Measurements from ENCODE around the gene GRAMD4. TPM values are rescaled to one million over a fixed set of nuclear protein-coding genes. Genes with fewer than 3 reads are reported as not detected.

Gene GRAMD4
- polyA plus RNA-seq, 3 donors = 9.5 to 33.3 (median 12.6) TPM

GRCh38 chr22:46703996-46704370 lies 83.8 kb downstream of the GRAMD4 start:
- no peak overlapping the region for H3K4me3 ChIP-seq (replicated peaks in 1 of 3; ENCODE audit: low read depth in 2 of 3, low read length in 3 of 3)
- H3K4me1 ChIP-seq (ENCODE audit: control insufficient read depth in 1 of 2, insufficient read depth in 2 of 2, low read length in 2 of 2) = no peaks in the 10 kb centered on the region
- H3K4me2 ChIP-seq (replicated peaks; ENCODE audit: extremely low read depth, low read length, poor library complexity, severe bottlenecking) = no peak overlapping the region
- no peaks in the 10 kb centered on the region for H3K9me3 Mint-ChIP-seq
- no peaks in the 10 kb centered on the region for H3K4me1 Mint-ChIP-seq
- no peak overlapping the region for H3K9ac ChIP-seq (ENCODE audit: insufficient read depth, low read length, poor library complexity, severe bottlenecking)
- peaks cover 85 to 100% of the 10 kb centered on the region in 2 donors for H3K36me3 Mint-ChIP-seq
- H3K79me2 ChIP-seq (ENCODE audit: insufficient read depth, low read length) = no peaks in the 10 kb centered on the region
- no peak overlapping the region for H3K27ac ChIP-seq (ENCODE audit: low read depth in 1 of 2, low read length in 2 of 2)
- peaks cover 92 to 98% of the 10 kb centered on the region in 2 donors for H3K36me3 ChIP-seq (replicated peaks in 1 of 2; ENCODE audit: control insufficient read depth in 1 of 2, insufficient read depth in 2 of 2, low read length in 2 of 2)
- intact Hi-C loops (cut with micrococcal nuclease) = no loop called here
- no peaks in the 10 kb centered on the region for H3K27me3 ChIP-seq (ENCODE audit: control insufficient read depth in 2 of 2, insufficient read depth in 2 of 2, low read length in 2 of 2)
- H3K9me3 ChIP-seq (replicated peaks in 1 of 2; ENCODE audit: control insufficient read depth in 1 of 2, insufficient read depth in 1 of 2, low read length in 2 of 2) = no peaks in the 10 kb centered on the region
- no peak overlapping the region for H2AFZ ChIP-seq (ENCODE audit: insufficient read depth, low read depth, low read length, poor library complexity, severe bottlenecking)
- DNase-seq = no peak
- TF ChIP-seq CTCF (IDR thresholded peaks at IDR 0.05) = no peak
- H3K4me3 Mint-ChIP-seq = no peak overlapping the region
- 93% methylated on average over 4 of the region's 6 CpGs for WGBS (ENCODE audit: insufficient coverage)
- H4K20me1 ChIP-seq (ENCODE audit: insufficient read depth, low read length) = peaks cover 78% of the 10 kb centered on the region
- no peak overlapping the region for H3K27ac Mint-ChIP-seq
- H3K27me3 Mint-ChIP-seq (ENCODE audit: low read depth in 3 of 3) = no peaks in the 10 kb centered on the region

- no peak for DNase-seq
- TF ChIP-seq CTCF (IDR thresholded peaks at IDR 0.05) = no peak
- H3K36me3 ChIP-seq (replicated peaks in 1 of 2; ENCODE audit: control insufficient read depth in 1 of 2, insufficient read depth in 2 of 2, low read length in 2 of 2) = peaks cover 88 to 98% of the 10 kb centered on the region in 2 donors
- no peaks in the 10 kb centered on the region for H3K4me1 ChIP-seq (ENCODE audit: control insufficient read depth in 1 of 2, insufficient read depth in 2 of 2, low read length in 2 of 2)
- Mint-ChIP-seq H3K9me3 (no peaks in the 10 kb centered on the region), H3K27ac (peak overlapping the region in 2 of 7 donors; percentile 42 to 69), H3K27me3 (ENCODE audit: low read depth in 3 of 3) (no peaks in the 10 kb centered on the region), H3K36me3 (peaks cover 87 to 100% of the 10 kb centered on the region in 2 donors), H3K4me3 (no peak overlapping the region), H3K4me1 (no peaks in the 10 kb centered on the region)
- intact Hi-C loops (cut with micrococcal nuclease) = no loop called here
- no peaks in the 10 kb centered on the region for H3K79me2 ChIP-seq (ENCODE audit: insufficient read depth, low read length)
- H3K9ac ChIP-seq (ENCODE audit: insufficient read depth, low read length, poor library complexity, severe bottlenecking) = no peak overlapping the region
- H3K9me3 ChIP-seq (replicated peaks in 1 of 2; ENCODE audit: control insufficient read depth in 1 of 2, insufficient read depth in 1 of 2, low read length in 2 of 2) = no peaks in the 10 kb centered on the region
- no peak overlapping the region for H2AFZ ChIP-seq (ENCODE audit: insufficient read depth, low read depth, low read length, poor library complexity, severe bottlenecking)
- H3K27me3 ChIP-seq (ENCODE audit: control insufficient read depth in 2 of 2, insufficient read depth in 2 of 2, low read length in 2 of 2) = no peaks in the 10 kb centered on the region
- 100% methylated on average over 3 of the region's 12 CpGs for WGBS (ENCODE audit: insufficient coverage)
- H3K27ac ChIP-seq (ENCODE audit: low read depth in 1 of 2, low read length in 2 of 2) = no peak overlapping the region
- H3K4me3 ChIP-seq (replicated peaks in 1 of 3; ENCODE audit: low read depth in 2 of 3, low read length in 3 of 3) = no peak overlapping the region
- peaks cover 78% of the 10 kb centered on the region for H4K20me1 ChIP-seq (ENCODE audit: insufficient read depth, low read length)
- H3K4me2 ChIP-seq (replicated peaks; ENCODE audit: extremely low read depth, low read length, poor library complexity, severe bottlenecking) = no peak overlapping the region
Measured at GRCh38 chr22:46706060-46706459, 85.9 kb downstream of the GRAMD4 start.

All from CD14-positive monocyte (primary cell).